Activated gamma-delta T cell treated with Interleukin-2 at 50 U/mL for 16 hours (primary cell): ENCODE data around the gene NADK2.
"Not testable (repeated sequence)": the region's sequence is repeated elsewhere in the genome, so short reads cannot be mapped to it uniquely, and the experiment has no call there.

Experiments used
- DNase-seq: peaks from one replicate; pipeline ENCODE4 v3.0.0-alpha.2; 2020

NADK2 gene

DNA sequence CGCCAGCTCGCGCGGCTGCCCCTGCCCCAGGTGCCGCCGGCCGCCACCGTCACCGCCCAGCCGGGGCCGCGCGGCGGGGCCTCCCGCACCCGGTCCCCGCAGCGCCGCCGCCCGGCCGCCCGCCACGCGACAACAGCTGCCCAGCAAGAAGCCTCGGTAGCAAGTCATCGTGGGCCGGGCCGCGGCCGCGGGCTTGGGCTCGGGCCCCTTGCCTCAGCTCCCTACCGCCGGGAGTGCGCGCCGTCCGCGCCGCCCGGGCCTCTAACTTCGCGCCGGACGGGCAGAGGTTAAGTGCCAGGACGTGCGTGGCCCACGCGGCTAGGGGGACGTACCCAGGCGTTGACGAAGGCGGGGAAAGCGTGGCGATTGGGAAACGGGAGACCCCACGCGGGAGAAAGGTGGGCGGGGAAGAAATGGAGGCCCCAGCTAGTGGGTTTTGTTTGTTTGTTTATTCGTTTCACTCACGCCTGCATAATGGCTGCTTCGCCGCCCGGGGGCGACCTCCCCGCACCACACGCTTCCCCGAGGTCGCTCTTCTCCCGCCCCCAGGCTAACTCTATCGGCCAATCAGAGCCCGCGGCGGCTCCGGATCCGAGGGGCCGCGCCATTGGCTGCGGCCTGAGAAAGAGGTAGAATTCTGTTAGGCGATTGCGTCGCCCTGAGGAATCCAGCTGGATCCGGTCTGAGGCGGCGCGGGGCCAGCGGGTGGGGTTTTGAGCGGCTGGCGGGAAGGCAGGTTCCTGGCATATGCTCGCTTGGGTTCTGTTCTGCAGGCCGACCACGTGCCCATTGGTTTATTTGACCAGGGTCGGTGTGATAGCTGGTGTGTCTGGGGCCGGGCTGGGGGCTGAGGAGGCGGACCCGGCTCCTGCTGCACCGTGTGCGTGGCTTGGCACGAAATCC is at the start of gene NADK2:
TSS of gene NADK2 (minus strand) at position 295 of the 903 bp plus-strand sequence. CDS start at position 168, 127 bp downstream.
- peak; percentile 92 for DNase-seq

DNA sequence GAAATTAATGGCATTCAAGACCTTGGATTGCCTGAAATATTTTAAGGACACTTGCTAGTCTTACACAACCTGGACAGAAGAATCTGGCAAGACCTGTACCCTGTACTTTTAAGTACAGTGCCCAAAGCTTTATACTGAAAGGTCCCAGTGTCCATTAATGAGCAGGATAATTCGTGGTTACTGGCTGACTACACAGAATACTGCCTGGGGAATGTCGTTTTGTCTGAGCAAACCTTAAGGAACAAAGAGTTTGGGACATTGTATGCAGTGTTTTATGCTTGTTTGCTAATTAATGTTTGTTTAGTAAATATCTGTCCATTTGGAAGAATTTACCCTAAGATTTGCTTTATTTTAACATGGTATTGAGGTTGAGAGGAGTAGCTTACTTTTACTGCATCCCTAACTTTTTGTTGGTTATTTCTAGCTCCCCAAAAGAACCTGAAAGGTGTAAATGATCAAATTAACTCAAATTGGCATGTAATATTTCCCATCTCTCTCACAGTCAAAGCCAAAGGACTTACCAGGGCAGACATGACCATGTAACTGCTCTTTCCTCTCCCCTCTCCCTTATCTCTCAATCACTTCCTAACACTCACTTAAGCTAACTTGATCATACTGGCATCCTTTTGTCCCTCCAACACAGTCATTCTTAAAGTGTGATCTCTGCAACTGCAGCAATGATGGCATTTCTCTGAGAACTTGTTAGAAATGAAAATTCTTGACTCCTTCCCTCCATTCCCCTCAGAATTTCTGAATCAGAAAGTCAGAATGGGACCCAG is 44.3 kb upstream of the NADK2 start:
- no peak for DNase-seq

GRCh38 chr5:36283775-36284174 is 42.0 kb upstream of the NADK2 start:
- DNase-seq, result not testable (repeated sequence)

DNA sequence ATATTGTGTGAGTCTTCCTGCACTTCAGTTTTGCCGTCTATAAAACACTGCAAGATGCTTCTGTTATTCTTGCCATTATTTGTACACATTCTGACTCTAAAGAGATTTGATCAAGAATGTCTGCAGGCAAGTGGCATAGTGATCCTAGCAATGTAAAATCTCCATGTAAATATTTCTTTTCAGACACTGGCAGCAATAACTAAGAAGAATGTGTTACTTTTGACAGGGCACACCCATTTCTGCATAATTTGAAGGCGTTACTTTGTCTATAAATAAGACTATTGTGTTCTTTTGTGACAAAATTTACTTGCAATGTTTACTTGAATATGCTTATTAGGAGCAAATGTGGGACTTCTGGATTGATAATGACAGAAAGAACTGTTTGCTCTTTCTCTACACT is 39.9 kb upstream of the NADK2 start:
- no peak for DNase-seq

DNA sequence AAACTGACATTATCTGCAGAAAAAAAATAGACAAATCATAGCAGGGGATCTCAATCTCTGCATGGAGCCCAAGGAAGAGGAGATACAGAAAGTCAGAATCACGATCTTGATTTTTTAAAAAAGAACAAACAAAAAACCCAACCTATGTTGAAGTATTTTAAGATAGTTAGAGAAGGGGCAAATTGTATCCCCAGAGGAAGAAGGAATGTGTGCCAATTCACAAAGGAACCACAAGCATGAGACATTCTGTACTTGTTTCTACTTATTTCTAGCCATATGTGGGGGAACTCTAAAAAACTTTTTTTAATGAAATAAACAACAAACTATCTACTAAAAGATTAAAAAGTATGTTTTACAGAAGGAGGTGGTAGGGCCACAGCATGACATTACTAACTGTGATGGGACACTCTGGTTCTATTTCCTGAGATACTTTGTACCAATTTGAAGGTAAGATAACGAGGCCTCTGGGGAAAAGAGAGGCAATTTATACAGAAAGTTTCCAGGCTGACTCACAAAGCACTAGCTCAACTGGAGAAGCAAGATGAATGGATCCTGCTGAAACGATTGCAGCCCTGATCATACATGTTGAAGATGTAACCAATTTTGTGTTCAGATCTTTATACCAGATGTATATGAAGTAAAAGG is 37.5 kb upstream of the NADK2 start:
- no peak for DNase-seq

DNA sequence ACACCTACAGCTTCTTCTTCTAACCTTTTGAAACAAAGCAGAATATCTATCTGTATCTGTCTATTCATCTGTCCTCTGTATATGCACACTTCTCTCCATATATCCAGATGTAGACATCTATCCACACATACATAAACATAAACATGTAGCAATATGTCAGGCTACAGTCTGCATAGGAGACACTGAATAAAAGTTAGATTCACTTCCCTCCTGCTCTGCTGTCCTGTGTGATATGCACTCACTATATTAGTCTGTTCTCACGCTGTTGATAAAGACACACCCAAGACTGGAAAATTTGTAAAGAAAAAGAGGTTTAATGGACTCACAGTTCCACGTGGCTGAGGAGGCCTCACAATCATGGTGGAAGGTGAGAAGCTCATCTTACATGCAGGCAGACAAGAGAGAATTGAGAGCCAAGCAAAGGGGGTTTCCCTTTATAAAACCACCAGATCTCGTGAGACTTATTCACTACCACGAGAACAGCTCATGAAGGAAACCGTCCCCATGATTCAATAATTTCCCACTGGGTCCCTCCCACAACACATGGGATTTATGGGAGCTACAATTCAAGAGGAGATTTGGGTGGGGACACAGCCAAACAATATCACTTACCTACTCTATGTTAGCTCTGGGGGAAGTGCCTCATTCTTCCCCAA is 35.9 kb upstream of the NADK2 start:
- no peak for DNase-seq

DNA sequence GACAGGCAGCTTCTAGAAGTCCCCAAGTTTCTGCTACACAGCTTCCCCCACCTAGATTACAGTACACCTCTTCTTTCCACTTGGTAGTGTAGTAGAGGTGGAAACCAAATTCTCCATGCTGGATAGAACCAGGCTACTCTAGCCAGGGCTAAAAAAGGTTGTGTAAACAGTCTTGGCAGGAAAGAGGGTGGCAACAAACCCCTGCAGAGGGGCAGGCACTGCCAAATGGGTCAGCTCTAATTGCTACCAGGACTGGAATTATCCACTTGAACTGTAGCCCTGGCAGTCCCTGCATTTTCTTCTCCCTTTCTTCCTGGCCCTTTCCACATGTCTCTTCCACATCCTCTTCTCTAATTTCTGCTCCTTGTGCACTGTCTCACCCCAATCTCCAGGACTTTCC is 35.1 kb upstream of the NADK2 start:
- no peak for DNase-seq

GRCh38 chr5:36273809-36274526 is 32.2 kb upstream of the NADK2 start:
- no peak for DNase-seq

GRCh38 chr5:36272136-36272690 is 30.5 kb upstream of the NADK2 start:
- no peak for DNase-seq

- no peak for DNase-seq
Observed at GRCh38 chr5:36270876-36271575, 29.3 kb upstream of the NADK2 start.

- DNase-seq, result no peak
Observed at GRCh38 chr5:36270175-36270574, 28.4 kb upstream of the NADK2 start.

DNA sequence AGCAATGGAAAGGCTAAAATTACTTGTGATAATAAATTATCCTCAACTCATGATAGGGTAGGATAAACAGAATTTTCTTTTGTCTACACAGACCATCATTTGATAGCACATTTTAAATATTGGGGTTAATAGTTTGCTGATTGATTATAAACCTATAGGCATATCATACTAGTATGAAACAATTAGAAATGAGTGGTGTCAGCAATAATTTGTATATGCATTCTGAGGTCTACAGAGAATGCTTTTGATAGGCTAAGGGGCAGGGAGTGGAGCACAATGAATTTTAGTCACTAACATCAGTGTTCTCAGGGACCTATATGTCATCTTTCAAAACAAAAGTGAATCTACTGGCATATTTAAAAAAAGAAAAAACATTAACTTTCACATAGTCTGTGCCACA is 27.8 kb upstream of the NADK2 start:
- no peak for DNase-seq

DNA sequence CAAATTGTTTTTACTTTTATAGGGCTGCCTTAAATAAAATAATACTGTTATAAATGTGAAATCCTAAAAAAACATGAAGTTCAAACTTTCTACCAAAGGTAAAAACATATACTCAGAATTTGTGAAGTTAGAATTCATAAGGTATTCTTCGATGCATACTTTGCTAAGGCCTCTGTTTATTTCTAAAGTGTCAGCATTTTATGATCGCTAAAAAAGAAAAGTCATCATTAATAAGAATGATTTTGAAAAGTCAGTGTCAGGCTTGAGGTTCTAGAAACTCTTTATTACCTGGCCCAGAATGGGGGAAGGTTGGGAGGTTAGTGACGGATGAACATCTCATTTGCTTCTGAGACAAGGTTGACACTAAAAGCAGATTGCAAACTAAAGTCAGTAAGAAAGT is 26.2 kb upstream of the NADK2 start:
- DNase-seq, result no peak

DNA sequence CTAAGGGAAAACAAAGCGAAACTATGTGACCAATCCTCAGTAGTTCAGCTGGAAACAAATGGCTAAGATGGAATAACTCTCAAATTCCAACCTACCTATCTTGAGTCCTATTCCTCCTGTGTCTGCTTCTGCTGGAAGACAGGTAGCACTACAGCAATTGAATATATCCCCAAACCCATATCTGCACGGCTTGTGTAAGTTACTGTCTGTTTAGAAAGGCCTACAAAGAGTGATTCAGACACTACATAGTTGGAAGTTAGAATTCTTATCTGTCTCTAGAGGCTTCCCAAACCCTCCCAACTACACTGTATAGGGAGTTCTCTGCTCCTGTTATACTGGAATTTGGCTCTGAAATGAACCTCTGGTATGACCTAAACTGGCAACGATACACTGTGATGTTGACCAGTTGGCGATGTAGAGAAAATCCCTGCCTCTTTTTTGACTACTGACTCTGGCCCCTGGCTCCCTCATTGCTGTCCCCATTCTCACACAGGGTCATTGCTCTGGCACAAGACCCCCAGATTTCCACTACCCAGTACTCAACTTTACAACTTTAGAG is 22.6 kb upstream of the NADK2 start:
- no peak for DNase-seq

DNA sequence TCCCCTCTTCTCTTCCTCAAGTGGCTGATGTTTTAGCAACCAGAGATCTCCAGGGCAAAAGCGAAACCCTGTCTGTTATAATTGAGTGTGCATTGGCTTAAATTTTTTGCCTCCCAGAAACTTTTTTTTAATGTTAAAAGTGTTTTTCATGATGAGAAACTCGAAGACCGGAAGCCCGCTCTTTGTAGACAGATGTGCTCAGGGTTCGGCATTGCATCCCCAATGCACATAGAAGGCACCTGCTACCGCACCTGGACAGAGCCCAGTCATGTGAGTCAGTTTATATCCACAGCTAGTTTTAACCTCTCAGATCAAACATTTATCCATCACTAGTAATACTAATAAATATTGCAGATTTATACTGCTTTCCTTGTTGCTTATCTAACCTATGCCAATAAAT is 19.5 kb upstream of the NADK2 start:
- DNase-seq, result no peak

DNA sequence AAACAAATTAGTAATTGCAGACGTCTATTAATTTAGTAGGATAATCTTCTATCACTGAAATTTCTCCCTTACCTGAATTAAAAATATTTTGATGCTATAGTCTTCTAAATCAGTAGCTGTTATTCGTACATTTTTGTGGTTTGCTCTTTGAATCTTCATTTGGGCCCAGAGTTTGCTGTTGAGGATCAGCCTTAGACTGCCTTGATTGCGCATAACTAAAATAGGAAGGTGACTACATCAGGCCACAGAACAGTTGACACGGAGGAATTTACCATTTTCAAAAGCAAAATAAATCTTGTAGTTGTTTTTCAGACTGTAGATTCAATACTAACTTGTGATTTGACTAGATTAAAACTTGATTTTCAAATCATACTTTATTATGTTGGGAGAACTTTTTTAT is 11.8 kb upstream of the NADK2 start:
- DNase-seq, result no peak

GRCh38 chr5:36252722-36253365 is 11.1 kb upstream of the NADK2 start:
- DNase-seq, result no peak

DNA sequence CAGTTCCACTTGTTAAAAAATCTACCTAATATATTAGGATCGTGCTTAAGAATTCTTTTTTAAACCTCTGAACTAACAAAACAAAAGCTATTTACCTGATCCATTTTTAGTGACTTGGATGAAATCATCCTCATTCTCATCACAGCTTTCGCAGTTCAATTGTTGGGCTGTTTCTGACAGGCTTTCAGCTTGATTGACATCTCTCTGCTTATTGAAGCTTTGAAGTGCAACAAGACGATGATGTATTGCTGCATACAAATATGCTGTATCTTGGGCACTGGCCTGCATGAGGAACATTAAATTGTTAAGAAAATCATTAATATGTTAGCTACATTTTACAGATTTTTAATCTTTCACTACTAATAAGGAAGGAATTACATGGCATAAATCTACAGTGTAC is 9.5 kb upstream of the NADK2 start:
- no peak for DNase-seq

DNA sequence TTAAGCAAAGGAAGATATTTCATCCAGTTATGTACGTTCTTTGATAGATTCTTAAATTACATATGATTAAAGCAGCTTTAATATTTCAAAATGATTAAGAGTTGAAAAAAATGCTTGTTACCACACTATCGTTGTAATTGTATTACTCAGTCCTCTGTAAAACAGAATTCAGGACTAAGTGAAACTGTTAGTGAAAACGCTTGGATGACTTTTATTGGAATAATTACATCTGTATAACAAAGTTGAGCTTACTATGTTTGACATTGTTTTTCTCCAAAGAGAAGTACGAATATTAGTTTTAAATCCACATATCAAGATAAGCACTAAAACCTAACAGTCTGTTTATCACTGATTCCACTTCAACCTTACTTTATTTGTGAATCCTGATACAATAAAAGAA is 8.7 kb upstream of the NADK2 start:
- DNase-seq, result no peak

DNA sequence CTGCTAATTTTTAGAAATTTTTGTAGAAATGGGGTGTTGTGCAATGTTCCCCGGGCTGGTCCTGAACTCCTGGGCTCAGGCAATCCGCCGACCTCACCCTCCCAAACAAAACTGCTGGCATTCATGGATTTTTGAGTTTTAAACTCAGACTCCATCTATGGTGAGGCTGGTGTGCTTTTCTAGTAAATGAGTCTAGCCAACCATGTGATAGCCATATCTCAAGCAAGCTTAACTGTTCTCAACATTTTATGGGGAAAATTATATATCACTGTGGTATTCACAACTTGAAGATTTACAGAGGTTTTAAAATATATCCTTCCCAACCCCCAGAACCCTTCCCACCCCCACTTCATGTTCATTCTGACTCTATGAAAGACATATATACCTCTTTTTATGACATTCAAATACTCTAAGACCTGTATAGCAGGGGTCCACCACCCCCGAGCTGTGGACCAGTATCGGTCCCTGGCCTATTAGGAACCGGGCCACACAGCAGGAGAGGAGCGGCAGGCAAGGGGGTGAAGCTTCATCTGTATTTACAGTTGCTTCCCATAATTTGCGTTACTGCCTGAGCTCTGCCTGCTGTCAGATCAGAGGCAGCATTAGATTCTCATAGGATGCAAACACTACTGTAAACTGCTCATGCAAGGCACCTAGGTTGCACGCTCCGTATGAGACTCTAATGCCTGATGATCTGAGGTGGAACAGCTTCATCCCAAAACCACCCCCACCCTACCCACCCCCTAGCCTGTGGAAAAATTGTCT is 4.5 kb upstream of the NADK2 start:
- no peak for DNase-seq
